Measurements from ENCODE around the gene ZNF536. TPM values are rescaled to one million over a fixed set of nuclear protein-coding genes. Genes with fewer than 3 reads are reported as not detected.

Gene ZNF536
- total RNA-seq, 1 experiment from 2014 or later = not detected

GRCh38 chr19:30342901-30343300 lies 29.3 kb upstream of the ZNF536 start:
- Histone ChIP-seq H2BK15ac (ENCODE audit: low read depth, low read length) (no peak overlapping the region), H4K91ac (ENCODE audit: insufficient read length, low read depth, low read length) (no peak overlapping the region), H2BK120ac (ENCODE audit: low read depth, low read length, poor library complexity, severe bottlenecking) (no peak overlapping the region), H3K4me1 (ENCODE audit: insufficient read depth, low read length) (no peaks in the 10 kb centered on the region), H4K8ac (replicated peaks; ENCODE audit: insufficient read length, low read depth, low read length) (no peak overlapping the region), H3K23me2 (ENCODE audit: insufficient read length, low read depth, low read length, poor library complexity, severe bottlenecking) (no peaks in the 10 kb centered on the region), H4K5ac (ENCODE audit: insufficient read length, low read depth, low read length) (no peak overlapping the region), H3K18ac (ENCODE audit: insufficient read length, low read depth, low read length) (no peak overlapping the region), H3K9me3 (ENCODE audit: control insufficient read depth, low read depth, low read length) (no peaks in the 10 kb centered on the region), H3K4me2 (ENCODE audit: insufficient read depth, insufficient read length, low read length) (no peak overlapping the region), H4K20me1 (ENCODE audit: control insufficient read depth, insufficient read depth, insufficient read length) (no peaks in the 10 kb centered on the region), H2AFZ (ENCODE audit: low read length) (no peak overlapping the region), H2AK5ac (ENCODE audit: insufficient read length, low read length) (no peak overlapping the region), H3K27ac (ENCODE audit: insufficient read length, low read depth, low read length) (no peak overlapping the region), H3T11ph (ENCODE audit: low read length) (no peak overlapping the region), H2BK20ac (ENCODE audit: low read depth, low read length, poor library complexity, severe bottlenecking) (no peak overlapping the region), H3K4ac (ENCODE audit: low read depth, low read length) (no peak overlapping the region), H3K14ac (ENCODE audit: insufficient read depth, low read length) (no peak overlapping the region), H3K23ac (ENCODE audit: insufficient read length, low read depth, low read length) (no peak overlapping the region), H3K27me3 (ENCODE audit: insufficient read depth, low read length) (no peaks in the 10 kb centered on the region), H3K79me2 (ENCODE audit: insufficient read depth, low read length) (no peaks in the 10 kb centered on the region), H3K9ac (ENCODE audit: extremely low read depth, insufficient read length, low read length) (no peak overlapping the region), H3K79me1 (ENCODE audit: insufficient read depth, low read depth, low read length, poor library complexity, severe bottlenecking) (no peaks in the 10 kb centered on the region), H2BK5ac (ENCODE audit: insufficient read length, low read length) (no peak overlapping the region), H2BK12ac (ENCODE audit: insufficient read length, low read depth, low read length) (no peak overlapping the region), H3K56ac (ENCODE audit: insufficient read length, low read depth, low read length) (no peak overlapping the region)
- Mint-ChIP-seq H3K36me3 (ENCODE audit: insufficient read depth in 1 of 3, low read depth in 3 of 3) (no peaks in the 10 kb centered on the region), H3K27me3 (ENCODE audit: low read depth) (peaks cover 4% of the 10 kb centered on the region; the same call in 1 of the 2 replicates), H3K9me3 (no peaks in the 10 kb centered on the region; a peak in 1 of 5 replicates), H3K27ac (no peak overlapping the region), H3K4me1 (no peaks in the 10 kb centered on the region), H3K4me3 (no peak overlapping the region)
- WGBS (ENCODE audit: extremely low coverage, insufficient read length, low lambda C conversion rate) = no CpG with 5 or more reads among the region's 3 CpGs
- DNase-seq = no peak
- no peak for TF ChIP-seq CTCF (conservative IDR thresholded peaks at IDR 0.05)

Measured in H9 (cell line).